Vagina (tissue), 2 donors: ENCODE data around the gene PHF21B.

Experiments used
- CTCF ChIP-seq, 3 experiments: fragments of 450-650 bp in 2 of 3; fragments of 200-600 bp in 1 of 3; sonication (generic) in 1 of 3; IDR thresholded peaks; one replicate each; pipeline ENCODE4 v1.5.1; 2017 to 2019; ENCODE audit warnings: antibody characterized with exemption in 3 of 3, mild to moderate bottlenecking in 2 of 3, moderate library complexity in 2 of 3
- POLR2A ChIP-seq, 2 donors: fragments of 450-650 bp; IDR thresholded peaks; one replicate each; pipeline ENCODE4 v1.6.1; 2017; ENCODE audit warnings: antibody characterized with exemption in 2 of 2, mild to moderate bottlenecking in 2 of 2, moderate library complexity in 2 of 2
- POLR2AphosphoS5 ChIP-seq, 2 donors: sonication (generic); formaldehyde crosslinking; IDR thresholded peaks; one replicate each; pipeline ENCODE4 v1.9.0; 2017; ENCODE audit warnings: antibody characterized with exemption in 2 of 2, mild to moderate bottlenecking in 2 of 2, low read depth in 1 of 2; ENCODE audit not compliant: insufficient read depth in 1 of 2

GRCh38 chr22:44860311-44860710, 149.5 kb downstream of the PHF21B start:
- no peak for TF ChIP-seq POLR2A (IDR thresholded peaks at IDR 0.05)
- TF ChIP-seq CTCF (IDR thresholded peaks at IDR 0.05) = no peak
- no peak for TF ChIP-seq POLR2AphosphoS5 (IDR thresholded peaks at IDR 0.05; ENCODE audit: insufficient read depth in 1 of 2, low read depth in 1 of 2)
